Erythroblast (primary cell): Measurements from ENCODE around the gene EGFL7.

Experiments used
- GATA1 ChIP-seq: IDR thresholded peaks from 2 replicates; pipeline ENCODE4 v1.6.1; 2011; ENCODE audit warnings: low read depth, mild to moderate bottlenecking, control low read depth, low read length, moderate library complexity
- POLR2A ChIP-seq: IDR thresholded peaks from 2 replicates; pipeline ENCODE4 v1.6.1; 2011; ENCODE audit warnings: mild to moderate bottlenecking, low read length

GRCh38 chr9:136673088-136673974 lies 10.6 kb downstream of the EGFL7 start:
- TF ChIP-seq POLR2A (no peak), GATA1 (no peak)
